Lower leg skin (tissue), 3 donors: ENCODE measurements around the gene HOXB8.

Experiments
- CTCF ChIP-seq, 3 donors: fragments of 450-650 bp; IDR thresholded peaks; one replicate each; pipeline ENCODE4 v1.5.1; 2016; ENCODE audit warnings: antibody characterized with exemption in 3 of 3, mild to moderate bottlenecking in 3 of 3, moderate library complexity in 2 of 3
- POLR2A ChIP-seq, 2 donors: fragments of 450-650 bp; IDR thresholded peaks; one replicate each; pipeline ENCODE4 v1.6.1; 2016 to 2017; ENCODE audit warnings: antibody characterized with exemption in 2 of 2, mild to moderate bottlenecking in 1 of 2, moderate library complexity in 1 of 2

- TF ChIP-seq CTCF (IDR thresholded peaks at IDR 0.05) (no peak), POLR2A (IDR thresholded peaks at IDR 0.05) (no peak)
Observed at GRCh38 chr17:48629411-48629759, 14.3 kb upstream of the HOXB8 start.
